Effector memory CD8-positive, alpha-beta T cell (primary cell): ENCODE results near the gene ITGB6.
A peak's percentile ranks its signal among the peaks of the same experiment; 100 is the strongest.
"Not testable (repeated sequence)": the region's sequence is repeated elsewhere in the genome, so short reads cannot be mapped to it uniquely, and the experiment has no call there.

ENCODE experiments used
- ATAC-seq: fragments of 150-1000 bp; cut with Tn5 transposase; replicated peaks from 2 replicates; pipeline ENCODE4 v1.10.0; 2021; ENCODE audit warnings: mild to moderate bottlenecking, moderate library complexity
- DNase-seq, 3 experiments: peaks; one replicate each; pipeline ENCODE4 v3.0.0; 2021
- H3K27ac Mint-ChIP-seq, 2 donors: one replicate each; pipeline ENCODE4 v1.8.0; 2022; ENCODE audit warnings: mild to moderate bottlenecking in 2 of 2, mixed read lengths in 2 of 2, moderate library complexity in 2 of 2
- H3K27me3 Mint-ChIP-seq, 2 donors: one replicate each; pipeline ENCODE4 v1.8.0; 2022; ENCODE audit warnings: mixed read lengths in 2 of 2
- H3K36me3 Mint-ChIP-seq: one replicate; pipeline ENCODE4 v1.8.0; 2022; ENCODE audit warnings: mild to moderate bottlenecking, moderate library complexity, mixed read lengths; ENCODE audit not compliant: insufficient read depth
- H3K4me1 Mint-ChIP-seq, 2 donors: one replicate each; pipeline ENCODE4 v1.8.0; 2022; ENCODE audit warnings: low read depth in 2 of 2, mixed read lengths in 2 of 2
- H3K4me3 Mint-ChIP-seq, 2 donors: one replicate each; pipeline ENCODE4 v1.8.0; 2022; ENCODE audit warnings: mild to moderate bottlenecking in 2 of 2, mixed read lengths in 2 of 2, moderate library complexity in 2 of 2
- H3K9me3 Mint-ChIP-seq, 2 donors: one replicate each; pipeline ENCODE4 v1.8.0; 2022; ENCODE audit warnings: mixed read lengths in 2 of 2

Gene ITGB6

DNA sequence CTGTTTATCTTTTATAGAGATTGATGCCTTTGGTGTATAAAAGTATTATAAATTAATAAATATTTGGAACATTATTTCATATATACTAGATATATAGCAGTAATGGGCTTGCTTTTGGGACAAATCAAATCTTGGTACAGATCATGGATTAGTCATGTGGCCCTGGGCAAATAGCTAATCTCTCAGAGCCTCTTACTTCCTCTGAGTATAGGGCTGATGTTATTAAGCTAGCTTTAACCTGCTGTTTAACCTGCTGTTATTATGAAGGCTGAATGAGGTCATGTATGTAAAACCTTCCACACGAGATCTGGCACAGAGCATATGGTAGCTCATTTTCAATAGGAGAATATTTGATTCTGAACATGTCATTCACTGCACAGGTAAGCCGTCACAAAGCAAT is 5.7 kb downstream of the ITGB6 start:
- peaks cover 5 to 22% of the 10 kb centered on the region in 2 donors for H3K4me1 Mint-ChIP-seq
- no peaks in the 10 kb centered on the region for H3K27me3 Mint-ChIP-seq
- H3K4me3 Mint-ChIP-seq = no peak overlapping the region
- no peak overlapping the region for H3K27ac Mint-ChIP-seq
- no peaks in the 10 kb centered on the region for H3K9me3 Mint-ChIP-seq
- no peaks in the 10 kb centered on the region for H3K36me3 Mint-ChIP-seq
- ATAC-seq (no peak), DNase-seq (no peak)

DNA sequence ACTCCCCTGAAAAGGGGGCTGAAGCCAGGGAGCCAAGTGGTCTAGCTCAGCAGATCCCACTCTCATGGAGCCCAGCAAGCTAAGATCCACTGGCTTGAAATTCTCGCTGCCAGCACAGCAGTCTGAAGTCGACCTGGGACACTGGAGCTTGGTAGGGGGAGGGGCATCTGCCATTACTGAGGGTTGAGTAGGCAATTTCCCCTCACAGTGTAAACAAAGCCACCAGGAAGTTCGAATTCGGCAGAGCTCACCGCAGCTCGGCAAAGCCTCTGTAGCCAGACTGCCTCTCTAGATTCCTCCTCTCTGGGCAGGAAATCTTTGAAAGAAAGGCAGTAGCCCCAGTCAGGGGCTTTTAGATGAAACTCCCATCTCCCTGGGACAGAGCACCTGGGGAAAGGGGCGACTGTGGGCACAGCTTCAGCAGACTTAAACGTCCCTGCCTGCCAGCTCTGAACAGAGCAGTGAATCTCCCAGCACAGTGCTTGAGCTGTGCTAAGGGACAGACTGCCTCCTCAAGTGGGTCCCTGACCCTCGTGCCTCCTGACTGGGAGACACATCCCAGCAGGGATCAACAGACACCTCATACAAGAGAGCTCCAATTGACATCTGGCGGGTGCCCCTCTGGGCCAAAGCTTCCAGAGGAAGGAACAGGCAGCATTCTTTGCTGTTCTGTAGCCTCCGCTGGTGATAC is 18.8 kb downstream of the ITGB6 start:
- not testable (repeated sequence) for H3K9me3 Mint-ChIP-seq, H3K36me3 Mint-ChIP-seq
- Mint-ChIP-seq H3K4me3 (peak overlapping the region in 1 of 2 donors; percentile 70), H3K27me3 (peaks cover 10 to 27% of the 10 kb centered on the region in 2 donors), H3K4me1 (peaks cover 0 to 11% of the 10 kb centered on the region in 2 donors), H3K27ac (peak overlapping the region in 1 of 2 donors; percentile 88)
- ATAC-seq (peak; percentile 79), DNase-seq (peak in 2 of 3 experiments; percentile 27 to 28)

DNA sequence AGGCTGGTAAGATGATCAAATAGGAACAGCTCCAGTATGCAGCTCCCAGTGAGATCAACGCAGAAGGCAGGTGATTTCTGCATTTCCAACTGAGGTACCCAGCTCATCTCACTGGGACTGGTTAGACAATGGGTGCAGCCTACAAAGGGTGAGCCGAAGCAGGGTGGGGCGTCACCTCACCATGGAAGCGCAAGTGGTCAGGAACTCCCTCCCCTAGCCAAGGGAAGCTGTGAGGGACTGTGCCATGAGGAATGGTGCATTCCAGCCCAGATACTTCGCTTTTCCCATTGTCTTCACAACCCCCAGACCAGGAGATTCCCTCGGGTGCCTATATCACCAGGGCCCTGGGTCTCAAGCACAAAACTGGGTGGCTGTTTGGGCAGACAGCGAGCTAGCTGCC is 19.4 kb downstream of the ITGB6 start:
- peaks cover 0 to 11% of the 10 kb centered on the region in 2 donors for H3K4me1 Mint-ChIP-seq
- DNase-seq, H3K36me3 Mint-ChIP-seq, ATAC-seq, H3K9me3 Mint-ChIP-seq: not testable (repeated sequence)
- H3K27me3 Mint-ChIP-seq = peaks cover 10 to 27% of the 10 kb centered on the region in 2 donors
- peak overlapping the region in 1 of 2 donors; percentile 88 for H3K27ac Mint-ChIP-seq
- peak overlapping the region in 1 of 2 donors; percentile 70 for H3K4me3 Mint-ChIP-seq

DNA sequence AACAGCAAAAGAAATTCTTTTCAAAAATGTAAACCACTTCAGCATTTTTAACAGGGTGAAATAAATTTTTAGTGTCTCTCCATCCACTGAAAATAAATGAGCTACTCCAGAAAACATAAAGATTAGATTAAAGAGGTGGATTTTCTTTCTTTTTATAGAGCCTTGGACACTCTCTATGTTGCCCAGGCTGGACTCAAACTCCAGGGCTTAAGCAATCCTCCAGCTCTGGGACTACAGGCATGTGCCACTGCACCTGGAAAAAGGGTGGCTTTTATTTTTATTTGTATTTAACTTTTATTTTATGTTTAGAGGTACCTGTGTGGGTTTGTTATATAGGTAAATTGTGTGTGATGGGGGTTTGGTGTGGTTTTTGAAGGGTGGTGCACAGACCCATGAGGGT is 19.9 kb downstream of the ITGB6 start:
- DNase-seq (no peak), ATAC-seq (no peak)
- Mint-ChIP-seq H3K27me3 (peaks cover 10 to 27% of the 10 kb centered on the region in 2 donors), H3K27ac (no peak overlapping the region), H3K4me1 (peaks cover 0 to 11% of the 10 kb centered on the region in 2 donors), H3K4me3 (no peak overlapping the region), H3K36me3 (no peaks in the 10 kb centered on the region), H3K9me3 (no peaks in the 10 kb centered on the region)

DNA sequence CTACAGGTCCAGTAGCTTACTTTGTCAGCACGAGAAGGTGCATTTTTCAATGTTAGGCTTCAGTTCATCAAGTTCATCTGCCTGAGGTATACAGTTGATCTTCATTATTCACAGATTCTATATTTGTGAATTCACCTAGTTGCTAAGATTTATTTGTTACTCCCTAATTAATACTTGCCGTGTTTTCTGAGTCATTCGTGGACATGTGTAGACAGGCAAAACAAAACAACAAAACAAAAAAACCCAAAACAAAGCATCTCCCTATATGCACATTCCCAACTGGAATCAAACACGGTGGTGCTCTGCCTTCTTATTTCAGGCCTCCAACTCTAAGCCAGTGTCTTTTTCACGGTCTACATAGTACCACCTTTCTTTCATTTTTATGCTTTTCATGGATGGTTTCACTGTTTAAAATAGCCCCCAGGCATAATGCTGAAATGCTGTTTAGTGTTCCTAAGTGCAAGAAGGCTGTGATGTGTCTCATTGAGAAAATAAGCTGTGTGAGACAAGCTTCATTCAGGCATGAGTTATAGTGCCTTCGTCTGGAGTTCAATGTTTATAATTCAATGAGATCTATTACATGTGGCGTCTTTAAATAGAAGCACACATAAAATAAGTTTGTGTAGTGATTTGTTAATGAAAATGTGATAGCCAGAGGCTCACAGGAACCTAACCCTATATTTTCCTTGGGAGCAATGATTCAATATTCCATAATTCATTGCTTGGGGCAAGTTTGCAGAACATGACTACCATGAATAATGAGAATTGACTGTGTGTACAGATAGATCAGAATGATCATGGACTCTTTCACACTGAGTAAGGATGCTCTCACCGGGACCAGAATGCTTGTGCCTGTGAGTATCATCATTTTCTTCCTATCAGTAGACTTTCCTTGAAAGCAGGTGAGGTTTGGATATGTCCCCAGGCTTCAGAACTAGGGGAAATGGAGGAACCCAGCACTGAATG is 24.6 kb downstream of the ITGB6 start:
- no peak for DNase-seq
- Mint-ChIP-seq H3K27me3 (no peaks in the 10 kb centered on the region), H3K9me3 (no peaks in the 10 kb centered on the region), H3K4me3 (no peak overlapping the region), H3K27ac (no peak overlapping the region), H3K4me1 (no peaks in the 10 kb centered on the region), H3K36me3 (no peaks in the 10 kb centered on the region)
- no peak for ATAC-seq

DNA sequence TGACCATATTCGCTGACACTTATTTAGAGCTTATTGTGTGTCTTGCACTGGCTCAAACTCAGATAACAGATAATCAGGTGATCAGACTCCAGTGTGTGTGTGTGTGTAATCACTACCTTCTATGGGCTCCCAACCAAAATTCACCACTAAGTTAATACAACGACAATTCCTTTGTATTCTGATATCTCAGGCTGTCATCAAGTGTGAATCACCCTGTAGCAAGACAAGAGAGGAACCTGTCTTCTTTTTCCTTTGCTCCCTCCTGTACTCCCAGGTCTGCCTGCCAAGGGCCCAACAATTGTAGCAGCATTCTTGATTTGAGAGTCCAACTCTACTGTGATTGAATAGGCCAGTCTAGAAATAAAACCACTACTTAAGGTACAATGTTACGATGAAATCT is 25.8 kb downstream of the ITGB6 start:
- Mint-ChIP-seq H3K36me3 (no peaks in the 10 kb centered on the region), H3K4me1 (no peaks in the 10 kb centered on the region), H3K9me3 (no peaks in the 10 kb centered on the region), H3K4me3 (no peak overlapping the region), H3K27me3 (no peaks in the 10 kb centered on the region), H3K27ac (no peak overlapping the region)
- no peak for ATAC-seq
- no peak for DNase-seq

DNA sequence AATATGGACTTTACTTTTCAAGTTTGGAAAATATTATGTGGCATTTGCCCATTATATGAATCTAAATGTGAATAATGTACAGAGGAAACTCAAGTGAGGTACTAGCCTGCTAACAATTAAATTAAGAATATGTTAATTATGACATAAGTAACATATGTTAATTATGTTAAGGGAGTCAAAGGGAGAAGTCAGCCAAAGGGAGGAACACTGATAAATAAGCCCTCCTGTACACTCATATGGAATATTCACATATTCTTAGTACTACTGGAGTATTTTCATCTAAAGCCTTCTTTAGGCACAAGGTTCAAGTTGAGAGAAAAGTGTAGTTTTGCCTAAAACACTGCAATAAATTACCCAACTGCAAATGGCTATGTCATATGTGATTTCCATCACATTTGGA is 30.1 kb downstream of the ITGB6 start:
- H3K4me1 Mint-ChIP-seq = no peaks in the 10 kb centered on the region
- DNase-seq (no peak), ATAC-seq (no peak)
- no peaks in the 10 kb centered on the region for H3K36me3 Mint-ChIP-seq
- H3K4me3 Mint-ChIP-seq = no peak overlapping the region
- no peak overlapping the region for H3K27ac Mint-ChIP-seq
- no peaks in the 10 kb centered on the region for H3K9me3 Mint-ChIP-seq
- H3K27me3 Mint-ChIP-seq = no peaks in the 10 kb centered on the region

DNA sequence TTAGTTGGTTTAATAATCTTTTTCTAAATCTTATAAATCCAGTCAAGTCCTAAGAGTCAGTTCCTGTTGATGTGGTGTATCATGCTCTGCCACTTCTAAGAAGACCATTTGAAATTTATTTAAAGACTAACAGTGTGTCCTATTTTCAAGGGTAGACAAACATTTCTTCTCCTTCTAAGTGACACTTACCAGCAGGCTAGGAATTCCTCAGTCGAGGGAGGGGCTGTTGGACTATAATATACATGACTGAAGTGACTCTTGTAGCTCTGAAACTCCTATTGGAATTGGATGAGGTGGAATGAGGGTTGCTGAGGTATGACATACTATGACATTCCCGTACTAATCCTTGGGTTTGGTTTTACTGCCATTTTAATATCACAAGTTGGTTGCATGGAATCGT is 30.6 kb downstream of the ITGB6 start:
- DNase-seq (no peak), ATAC-seq (no peak)
- Mint-ChIP-seq H3K36me3 (no peaks in the 10 kb centered on the region), H3K27ac (no peak overlapping the region), H3K9me3 (no peaks in the 10 kb centered on the region), H3K4me1 (no peaks in the 10 kb centered on the region), H3K4me3 (no peak overlapping the region), H3K27me3 (no peaks in the 10 kb centered on the region)

DNA sequence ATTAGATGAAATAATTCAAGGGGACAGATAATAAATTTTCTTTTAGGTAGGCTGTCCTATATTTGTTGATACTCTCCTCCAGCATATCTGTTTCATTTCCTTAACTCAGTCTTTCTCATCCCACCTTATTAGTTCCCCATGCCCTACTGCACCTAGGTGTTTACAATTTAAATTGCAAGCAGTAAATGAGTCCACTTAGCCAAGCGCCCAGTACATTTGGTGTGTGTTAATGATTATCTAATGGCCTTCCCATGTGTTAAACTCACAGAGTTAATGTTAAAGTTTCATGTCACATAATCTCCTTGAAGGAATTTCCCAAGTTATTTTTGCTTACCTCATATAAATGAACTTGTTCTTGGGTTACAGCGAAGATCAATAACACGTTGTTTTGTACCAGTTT is 31.2 kb downstream of the ITGB6 start:
- no peaks in the 10 kb centered on the region for H3K36me3 Mint-ChIP-seq
- no peaks in the 10 kb centered on the region for H3K4me1 Mint-ChIP-seq
- ATAC-seq = no peak
- no peaks in the 10 kb centered on the region for H3K27me3 Mint-ChIP-seq
- H3K9me3 Mint-ChIP-seq = no peaks in the 10 kb centered on the region
- no peak for DNase-seq
- H3K4me3 Mint-ChIP-seq = no peak overlapping the region
- no peak overlapping the region for H3K27ac Mint-ChIP-seq

DNA sequence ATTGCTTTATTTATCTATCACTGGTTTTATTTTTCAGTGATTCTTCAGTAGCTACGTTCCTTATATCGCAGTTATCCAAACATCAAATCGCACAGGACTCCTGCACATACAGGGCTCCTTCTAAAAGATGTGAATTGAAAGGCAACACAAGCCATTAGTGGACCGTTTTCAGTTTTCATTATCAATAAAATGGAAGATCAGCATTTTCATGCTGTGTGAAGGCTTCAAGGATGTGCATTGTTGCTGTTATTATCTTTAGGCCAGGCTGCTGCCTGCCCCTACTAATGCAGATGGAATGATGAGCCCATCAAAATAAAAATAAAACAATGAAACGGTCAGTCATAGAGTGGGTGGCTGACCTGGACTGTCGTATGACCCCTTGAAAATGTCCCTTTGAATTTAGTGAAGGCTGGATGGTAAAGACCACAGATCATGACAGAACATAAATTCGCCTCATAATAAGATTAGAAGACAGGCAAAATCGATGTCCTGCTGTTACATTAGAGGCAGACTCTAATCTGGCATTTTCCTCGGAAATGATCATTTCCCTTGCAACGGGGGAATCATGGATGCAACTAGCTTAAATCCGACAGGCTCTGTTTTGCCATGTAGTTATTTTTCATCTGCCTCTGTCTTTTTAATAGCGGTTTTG is 32.9 kb downstream of the ITGB6 start:
- no peak for DNase-seq
- no peaks in the 10 kb centered on the region for H3K36me3 Mint-ChIP-seq
- H3K4me1 Mint-ChIP-seq = no peaks in the 10 kb centered on the region
- no peak overlapping the region for H3K27ac Mint-ChIP-seq
- ATAC-seq = no peak
- H3K27me3 Mint-ChIP-seq = peaks cover 0 to 8% of the 10 kb centered on the region in 2 donors
- H3K4me3 Mint-ChIP-seq = no peak overlapping the region
- no peaks in the 10 kb centered on the region for H3K9me3 Mint-ChIP-seq

DNA sequence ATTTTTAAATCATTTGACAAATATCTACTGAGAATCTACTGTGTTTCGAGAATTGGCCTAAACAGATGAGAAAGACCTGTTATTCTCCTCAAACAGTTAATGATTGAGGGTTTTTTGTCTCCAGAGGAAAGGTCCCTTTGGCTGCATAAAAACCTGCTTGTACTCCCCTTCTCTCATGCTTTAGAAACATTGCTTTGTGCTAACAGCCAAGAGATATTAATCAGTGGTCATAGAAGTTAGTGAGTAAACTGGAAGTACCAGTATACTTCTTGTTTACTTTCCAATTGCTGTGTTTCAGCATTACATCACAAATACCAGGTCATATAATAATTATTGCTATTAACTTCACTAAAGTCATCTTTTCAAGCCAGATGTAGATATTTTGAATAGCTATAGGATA is 34.1 kb downstream of the ITGB6 start:
- Mint-ChIP-seq H3K9me3 (no peaks in the 10 kb centered on the region), H3K27me3 (peaks cover 8% of the 10 kb centered on the region in 2 donors), H3K27ac (no peak overlapping the region), H3K36me3 (no peaks in the 10 kb centered on the region), H3K4me1 (no peaks in the 10 kb centered on the region), H3K4me3 (no peak overlapping the region)
- DNase-seq = no peak
- ATAC-seq = no peak

DNA sequence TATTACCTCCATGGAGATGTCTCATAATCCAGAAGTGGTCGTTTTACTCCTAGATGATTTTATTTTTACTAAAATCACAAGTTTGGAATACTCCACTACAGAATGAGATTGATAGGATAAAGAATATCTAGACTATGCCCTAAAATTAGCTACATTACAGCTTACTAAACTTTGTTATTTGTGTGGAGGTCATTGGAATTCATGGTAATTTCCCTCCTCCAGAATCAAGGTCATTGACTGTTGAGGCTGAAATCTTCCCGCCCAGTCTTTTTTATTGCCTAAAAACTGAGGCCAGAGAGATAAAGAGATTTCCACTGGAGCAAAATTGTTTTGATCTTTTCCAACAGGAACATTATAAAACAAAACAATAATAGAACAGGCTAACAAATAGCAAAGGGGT is 35.0 kb downstream of the ITGB6 start:
- DNase-seq = no peak
- no peak for ATAC-seq
- Mint-ChIP-seq H3K27ac (no peak overlapping the region), H3K4me3 (no peak overlapping the region), H3K9me3 (no peaks in the 10 kb centered on the region), H3K27me3 (peaks cover 15 to 16% of the 10 kb centered on the region in 2 donors), H3K36me3 (no peaks in the 10 kb centered on the region), H3K4me1 (no peaks in the 10 kb centered on the region)

DNA sequence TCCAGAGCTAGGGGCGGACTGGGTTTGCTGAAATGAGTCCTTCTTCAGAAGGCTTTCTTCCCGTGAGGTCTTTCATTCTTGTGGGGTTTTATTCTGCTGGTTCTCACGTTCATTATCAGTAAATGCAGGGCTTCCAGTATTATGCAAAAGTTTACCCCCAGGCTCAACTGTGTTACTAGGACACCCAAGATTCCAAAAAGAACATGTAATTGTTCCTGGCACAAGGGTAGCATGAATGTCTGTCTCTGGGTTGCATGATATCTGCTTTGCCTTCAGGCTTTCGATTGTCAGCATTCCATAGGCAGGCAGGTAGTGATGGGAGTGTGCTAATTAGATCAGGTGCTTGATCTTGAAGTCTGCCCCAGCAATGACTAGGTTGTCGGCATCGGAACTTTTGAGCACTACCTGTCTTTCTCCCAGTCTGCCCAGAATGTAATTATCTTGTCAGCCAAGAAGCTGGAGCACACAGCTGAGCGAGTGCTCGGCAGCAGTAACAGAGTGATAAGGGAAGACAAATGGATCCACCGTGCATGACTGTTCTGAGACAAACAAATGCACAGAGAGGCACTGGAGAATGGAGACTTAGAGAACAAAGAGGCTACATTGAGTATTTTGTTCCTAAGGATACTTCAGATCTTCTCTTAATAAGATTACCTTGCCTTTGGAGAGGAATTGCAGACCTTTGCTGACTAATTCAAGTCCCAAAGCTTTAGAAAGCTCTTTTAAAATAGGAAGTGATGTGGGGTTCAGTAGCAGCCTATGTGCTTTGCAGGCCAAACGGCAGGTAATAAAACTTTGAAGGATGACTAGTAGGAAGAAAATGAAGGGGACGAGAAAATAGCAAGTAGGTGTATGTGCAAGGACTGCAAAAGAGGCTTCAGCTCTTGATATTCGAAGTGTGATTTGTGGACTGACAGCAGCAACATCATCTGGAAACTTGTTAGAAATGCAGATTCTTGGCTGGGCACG is 41.9 kb downstream of the ITGB6 start:
- ATAC-seq (no peak), DNase-seq (no peak)
- H3K27me3 Mint-ChIP-seq = peaks cover 15 to 38% of the 10 kb centered on the region in 2 donors
- no peak overlapping the region for H3K4me3 Mint-ChIP-seq
- no peaks in the 10 kb centered on the region for H3K4me1 Mint-ChIP-seq
- H3K36me3 Mint-ChIP-seq = no peaks in the 10 kb centered on the region
- no peak overlapping the region for H3K27ac Mint-ChIP-seq
- H3K9me3 Mint-ChIP-seq = peaks cover 0 to 1% of the 10 kb centered on the region in 2 donors
